KMS-11 (cell line): ENCODE results near the gene GSK3B.

ENCODE experiments used
- H2AFZ ChIP-seq: fragments of 200-600 bp; sonication (generic); 2 replicates; pipeline ENCODE4 v1.6.1; 2016; ENCODE audit warnings: antibody characterized with exemption, mixed run types, low read depth
- H3K27ac ChIP-seq: fragments of 200-600 bp; sonication (generic); 2 replicates; pipeline ENCODE4 v1.6.1; 2016; ENCODE audit warnings: mild to moderate bottlenecking, mixed run types
- H3K27me3 ChIP-seq: fragments of 200-600 bp; sonication (generic); 2 replicates; pipeline ENCODE4 v1.6.1; 2017; ENCODE audit warnings: mild to moderate bottlenecking, low read depth, mixed run types, moderate library complexity; ENCODE audit not compliant: insufficient read depth
- H3K36me3 ChIP-seq: fragments of 200-600 bp; sonication (generic); 2 replicates; pipeline ENCODE4 v1.6.1; 2017; ENCODE audit warnings: mild to moderate bottlenecking, mixed run types; ENCODE audit not compliant: insufficient read depth
- H3K4me1 ChIP-seq: fragments of 200-600 bp; sonication (generic); 2 replicates; pipeline ENCODE4 v1.6.1; 2016; ENCODE audit warnings: mild to moderate bottlenecking, low read depth, mixed run types; ENCODE audit not compliant: poor library complexity, severe bottlenecking
- H3K4me2 ChIP-seq: fragments of 200-600 bp; sonication (generic); 2 replicates; pipeline ENCODE4 v1.7.0; 2016; ENCODE audit warnings: mild to moderate bottlenecking, mixed run types
- H3K4me3 ChIP-seq: fragments of 200-600 bp; sonication (generic); IDR thresholded peaks from 2 replicates; pipeline ENCODE4 v1.6.1; 2017; ENCODE audit warnings: low read depth, low read length, mixed read lengths; ENCODE audit not compliant: insufficient read depth
- H3K79me2 ChIP-seq: fragments of 200-600 bp; sonication (generic); 2 replicates; pipeline ENCODE4 v1.6.1; 2016; ENCODE audit warnings: low read depth, mixed run types; ENCODE audit not compliant: insufficient read depth
- H3K9ac ChIP-seq: fragments of 200-600 bp; sonication (generic); 2 replicates; pipeline ENCODE4 v1.6.1; 2016; ENCODE audit warnings: mild to moderate bottlenecking, mixed run types
- H4K20me1 ChIP-seq: fragments of 200-600 bp; sonication (generic); 2 replicates; pipeline ENCODE4 v1.6.1; 2016; ENCODE audit warnings: mild to moderate bottlenecking, mixed run types; ENCODE audit not compliant: insufficient read depth
- CTCF ChIP-seq: fragments of 200-600 bp; sonication (generic); conservative IDR thresholded peaks from 2 replicates; pipeline ENCODE4 v1.6.1; 2017; ENCODE audit warnings: low read depth, mild to moderate bottlenecking, antibody characterized with exemption, low read length, moderate library complexity, mixed read lengths

GSK3B gene

GRCh38 chr3:119918992-119919933 lies 175.0 kb downstream of the GSK3B start:
- no peaks in the 10 kb centered on the region for H3K36me3 ChIP-seq
- H3K4me1 ChIP-seq: no peaks in the 10 kb centered on the region
- no peak overlapping the region for H3K4me3 ChIP-seq
- no peak overlapping the region for H3K9ac ChIP-seq
- no peak for TF ChIP-seq CTCF
- no peaks in the 10 kb centered on the region for H3K27me3 ChIP-seq
- H4K20me1 ChIP-seq: no peaks in the 10 kb centered on the region
- no peak overlapping the region for H2AFZ ChIP-seq
- no peak overlapping the region for H3K27ac ChIP-seq
- H3K79me2 ChIP-seq: no peaks in the 10 kb centered on the region
- H3K4me2 ChIP-seq: no peak overlapping the region

GRCh38 chr3:119913021-119913420 lies 181.2 kb downstream of the GSK3B start:
- Histone ChIP-seq H3K27ac (no peak overlapping the region), H3K4me2 (no peak overlapping the region), H3K4me3 (no peak overlapping the region), H3K4me1 (peaks cover 3% of the 10 kb centered on the region), H3K9ac (no peak overlapping the region), H3K79me2 (no peaks in the 10 kb centered on the region), H2AFZ (no peak overlapping the region), H3K27me3 (no peaks in the 10 kb centered on the region), H4K20me1 (no peaks in the 10 kb centered on the region), H3K36me3 (no peaks in the 10 kb centered on the region)
- TF ChIP-seq CTCF: no peak

- Histone ChIP-seq H3K27ac (no peak overlapping the region), H3K79me2 (no peaks in the 10 kb centered on the region), H3K36me3 (no peaks in the 10 kb centered on the region), H3K4me2 (no peak overlapping the region), H3K4me1 (peaks cover 3% of the 10 kb centered on the region), H3K4me3 (no peak overlapping the region), H2AFZ (no peak overlapping the region), H3K9ac (no peak overlapping the region), H4K20me1 (no peaks in the 10 kb centered on the region), H3K27me3 (no peaks in the 10 kb centered on the region)
- no peak for TF ChIP-seq CTCF
These were observed 182.0 kb downstream of the GSK3B start for GRCh38 chr3:119912220-119912619.

- H3K4me3 ChIP-seq: no peak overlapping the region
These were observed 182.5 kb downstream of the GSK3B start for GRCh38 chr3:119911748-119912147.

More at GRCh38 chr3:119911748-119912147, 182.5 kb downstream of the GSK3B start:
- no peak for TF ChIP-seq CTCF
- Histone ChIP-seq H3K36me3 (no peaks in the 10 kb centered on the region), H3K4me1 (peaks cover 3% of the 10 kb centered on the region), H2AFZ (no peak overlapping the region), H4K20me1 (no peaks in the 10 kb centered on the region), H3K27ac (no peak overlapping the region), H3K79me2 (no peaks in the 10 kb centered on the region), H3K27me3 (no peaks in the 10 kb centered on the region), H3K9ac (no peak overlapping the region), H3K4me2 (no peak overlapping the region)
